SU-DHL-6 (cell line): ENCODE measurements around the gene TBC1D20.

Source experiments
- CTCF ChIP-seq: fragments of 200-600 bp; sonication (generic); IDR thresholded peaks from one replicate; pipeline ENCODE4 v1.5.1; 2017; ENCODE audit warnings: antibody characterized with exemption, mild to moderate bottlenecking, low read length, moderate library complexity; ENCODE audit not compliant: insufficient read depth, poor library complexity, severe bottlenecking
- EZH2phosphoT487 ChIP-seq: fragments of 200-600 bp; sonication (generic), shearing (Covaris generic); conservative IDR thresholded peaks from 2 replicates; pipeline ENCODE4 v1.6.1; 2018; ENCODE audit warnings: mild to moderate bottlenecking, antibody characterized with exemption, low read length, moderate library complexity, mixed read lengths

DNA sequence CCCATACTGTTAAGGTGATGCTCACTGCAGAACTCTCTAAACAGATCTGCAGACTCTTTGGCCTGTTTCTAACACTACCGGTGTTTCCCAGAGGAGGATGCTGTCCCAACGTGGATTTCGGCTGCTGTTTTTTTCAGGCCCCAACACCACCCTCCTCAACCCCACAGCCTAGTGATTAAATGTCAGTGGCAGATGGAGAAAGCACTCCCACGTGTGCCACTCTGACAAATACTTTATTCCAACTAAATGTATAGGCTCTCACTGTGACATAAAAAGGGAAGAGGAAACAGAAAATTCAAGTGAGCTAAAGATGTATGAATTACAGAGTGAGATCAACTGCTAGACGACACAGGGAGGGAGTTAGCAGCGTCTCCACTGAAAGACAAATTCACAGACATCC is 3.6 kb downstream of the TBC1D20 start:
- TF ChIP-seq CTCF (no peak), EZH2phosphoT487 (no peak)
